ENCODE results near the gene APOB. TPM values are rescaled to one million over a fixed set of nuclear protein-coding genes. Genes with fewer than 3 reads are reported as not detected.
A peak's percentile ranks its signal among the peaks of the same experiment; 100 is the strongest.

The APOB gene
- total and polyA plus RNA-seq, 2 of the 13 experiments (the other 11 are each of a cell fraction or from before 2014, with no cell fraction given): 1,569 to 2,515 TPM

GRCh38 chr2:21032338-21033236, 11.3 kb downstream of the APOB start (continued):
- TF ChIP-seq ZBTB40 (IDR thresholded peaks at IDR 0.05) (no peak), ZBTB40 (CRISPR knock-in tag; IDR thresholded peaks at IDR 0.05) (no peak), NR0B2 (CRISPR knock-in tag; IDR thresholded peaks at IDR 0.05) (no peak), NFYB (CRISPR knock-in tag; IDR thresholded peaks at IDR 0.05) (no peak), ZBTB44 (CRISPR knock-in tag; IDR thresholded peaks at IDR 0.05) (no peak), CEBPG (CRISPR knock-in tag; IDR thresholded peaks at IDR 0.05) (no peak), POGZ (CRISPR knock-in tag; IDR thresholded peaks at IDR 0.05) (no peak), IRF1 (CRISPR knock-in tag; IDR thresholded peaks at IDR 0.05; ENCODE audit: low read depth) (no peak), PHF20 (CRISPR knock-in tag; IDR thresholded peaks at IDR 0.05) (0 out of 2 replicates have a peak, but pooled peaks have one; percentile 24), MYNN (CRISPR knock-in tag; IDR thresholded peaks at IDR 0.05; ENCODE audit: low read depth) (no peak), HCFC1 (IDR thresholded peaks at IDR 0.05; ENCODE audit: low read depth, low read length) (no peak), ZNF782 (CRISPR knock-in tag; IDR thresholded peaks at IDR 0.05; ENCODE audit: borderline replicate concordance) (no peak), ZNF616 (CRISPR knock-in tag; IDR thresholded peaks at IDR 0.05; ENCODE audit: low read depth) (no peak), DDIT3 (CRISPR knock-in tag; IDR thresholded peaks at IDR 0.05) (no peak), ONECUT2 (CRISPR knock-in tag; IDR thresholded peaks at IDR 0.05) (no peak), ZFP1 (CRISPR knock-in tag; IDR thresholded peaks at IDR 0.05) (no peak), GZF1 (CRISPR knock-in tag; IDR thresholded peaks at IDR 0.05) (no peak), YEATS4 (CRISPR knock-in tag; IDR thresholded peaks at IDR 0.05; ENCODE audit: borderline replicate concordance) (no peak)

All from HepG2 (cell line).